GM10266 (cell line): Measurements from ENCODE around the gene JMJD7.

Experiments
- DNase-seq: peaks from one replicate; pipeline ENCODE4 v3.0.0; 2012; ENCODE audit errors: extremely low spot score
- TF ChIP-seq, protein P1 (sequence below): IDR thresholded peaks from 2 replicates; pipeline ENCODE4 v1.5.1; 2012; ENCODE audit warnings: mild to moderate bottlenecking, low read depth; ENCODE audit not compliant: control insufficient read depth, insufficient read depth; ENCODE audit errors: missing control alignments

JMJD7 gene

DNA sequence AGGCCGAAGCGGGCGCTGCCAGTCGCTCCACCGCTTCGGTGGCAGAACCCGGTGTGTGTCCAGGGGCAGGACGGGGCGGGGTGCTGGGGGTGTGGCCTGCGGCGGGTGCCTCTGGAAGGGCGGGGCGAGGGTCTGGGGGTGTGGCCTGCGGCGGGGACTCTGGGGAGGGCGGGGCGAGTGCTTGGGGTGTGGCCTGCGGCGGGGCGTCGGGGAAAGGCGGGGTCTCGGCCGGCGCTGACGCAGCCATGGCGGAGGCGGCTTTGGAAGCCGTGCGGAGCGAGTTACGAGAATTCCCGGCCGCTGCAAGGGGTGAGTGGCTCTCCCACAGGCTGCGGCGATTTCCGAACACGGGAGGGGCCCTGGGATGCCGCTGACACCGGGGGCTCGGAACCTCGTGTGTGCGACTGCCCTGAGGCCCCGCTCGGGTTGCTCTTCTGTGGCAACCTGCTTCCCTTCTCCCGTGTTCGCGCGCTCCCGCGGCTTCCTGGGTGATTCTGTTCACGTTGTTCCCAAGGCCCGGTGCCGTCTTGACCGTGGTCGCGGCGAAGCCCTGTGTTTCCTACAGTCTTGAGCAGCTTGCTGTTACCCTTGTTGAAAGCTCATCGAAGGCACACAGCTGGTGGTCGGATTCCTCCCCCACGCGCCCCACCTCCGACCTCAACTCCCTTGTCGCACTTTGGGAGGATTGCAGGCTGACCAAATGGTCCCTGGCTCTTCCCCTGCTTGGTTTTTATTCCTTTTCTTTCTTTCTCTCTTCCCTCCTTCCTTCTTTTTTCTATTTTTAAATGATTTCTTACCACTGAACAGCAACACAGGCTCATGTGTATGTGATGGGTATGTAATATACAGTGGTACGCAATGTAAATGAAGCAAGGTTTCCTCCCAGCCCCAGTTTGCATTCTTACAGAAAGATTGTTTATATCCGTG is at the start of gene JMJD7:
TSS of gene JMJD7 (plus strand) at position 213 of the 927 bp plus-strand sequence. CDS start at position 246, 33 bp downstream.
- TF ChIP-seq, protein P1, sequence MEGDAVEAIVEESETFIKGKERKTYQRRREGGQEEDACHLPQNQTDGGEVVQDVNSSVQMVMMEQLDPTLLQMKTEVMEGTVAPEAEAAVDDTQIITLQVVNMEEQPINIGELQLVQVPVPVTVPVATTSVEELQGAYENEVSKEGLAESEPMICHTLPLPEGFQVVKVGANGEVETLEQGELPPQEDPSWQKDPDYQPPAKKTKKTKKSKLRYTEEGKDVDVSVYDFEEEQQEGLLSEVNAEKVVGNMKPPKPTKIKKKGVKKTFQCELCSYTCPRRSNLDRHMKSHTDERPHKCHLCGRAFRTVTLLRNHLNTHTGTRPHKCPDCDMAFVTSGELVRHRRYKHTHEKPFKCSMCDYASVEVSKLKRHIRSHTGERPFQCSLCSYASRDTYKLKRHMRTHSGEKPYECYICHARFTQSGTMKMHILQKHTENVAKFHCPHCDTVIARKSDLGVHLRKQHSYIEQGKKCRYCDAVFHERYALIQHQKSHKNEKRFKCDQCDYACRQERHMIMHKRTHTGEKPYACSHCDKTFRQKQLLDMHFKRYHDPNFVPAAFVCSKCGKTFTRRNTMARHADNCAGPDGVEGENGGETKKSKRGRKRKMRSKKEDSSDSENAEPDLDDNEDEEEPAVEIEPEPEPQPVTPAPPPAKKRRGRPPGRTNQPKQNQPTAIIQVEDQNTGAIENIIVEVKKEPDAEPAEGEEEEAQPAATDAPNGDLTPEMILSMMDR, result no peak
- peak; percentile 99 for DNase-seq

DNA sequence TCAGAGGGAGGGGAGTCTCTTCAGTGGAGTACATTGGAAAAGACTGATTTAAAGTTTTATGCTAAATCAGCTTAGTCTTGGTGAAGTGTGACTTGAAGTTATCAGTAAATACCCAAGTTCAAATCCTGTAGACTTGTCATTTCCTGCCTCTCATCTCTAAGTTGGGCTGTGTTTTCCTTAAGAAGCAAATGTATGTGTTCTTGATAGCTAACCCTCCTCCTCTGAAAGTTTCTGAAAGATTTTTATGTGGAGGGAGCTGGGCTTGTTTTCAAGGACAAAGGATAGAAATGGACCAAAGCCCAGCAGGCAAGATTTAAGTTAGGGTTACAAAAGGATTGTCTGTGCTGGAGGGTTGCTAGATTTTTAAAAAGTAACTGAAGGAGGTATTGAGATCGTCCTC is 49.4 kb upstream of the JMJD7 start:
- no peak for DNase-seq
- TF ChIP-seq, protein P1, result no peak

DNA sequence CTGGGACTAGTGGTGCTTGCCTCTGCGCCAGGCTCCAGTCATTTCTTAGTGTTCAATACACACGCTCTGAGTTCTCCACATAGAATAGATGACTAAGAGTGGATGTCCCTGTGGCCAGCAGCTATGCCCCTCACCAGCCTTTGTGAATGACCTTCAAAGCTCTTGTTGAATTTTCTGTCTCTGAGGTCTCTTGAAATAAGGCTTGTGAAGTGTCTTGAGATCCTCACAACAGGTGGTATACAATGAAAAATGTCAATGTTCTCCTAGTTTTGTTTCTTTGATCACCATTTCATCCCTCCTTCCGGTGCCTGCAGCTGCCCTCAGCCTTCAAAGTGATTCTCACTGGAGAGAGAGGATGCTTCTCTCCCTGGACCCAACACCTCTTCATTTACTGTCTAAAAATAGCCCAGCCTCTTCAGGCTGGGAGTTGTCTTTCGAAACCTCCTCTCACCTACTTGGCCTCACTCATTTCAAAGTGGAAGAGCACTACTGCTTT is 48.2 kb upstream of the JMJD7 start:
- TF ChIP-seq, protein P1, result no peak
- DNase-seq, result no peak

DNA sequence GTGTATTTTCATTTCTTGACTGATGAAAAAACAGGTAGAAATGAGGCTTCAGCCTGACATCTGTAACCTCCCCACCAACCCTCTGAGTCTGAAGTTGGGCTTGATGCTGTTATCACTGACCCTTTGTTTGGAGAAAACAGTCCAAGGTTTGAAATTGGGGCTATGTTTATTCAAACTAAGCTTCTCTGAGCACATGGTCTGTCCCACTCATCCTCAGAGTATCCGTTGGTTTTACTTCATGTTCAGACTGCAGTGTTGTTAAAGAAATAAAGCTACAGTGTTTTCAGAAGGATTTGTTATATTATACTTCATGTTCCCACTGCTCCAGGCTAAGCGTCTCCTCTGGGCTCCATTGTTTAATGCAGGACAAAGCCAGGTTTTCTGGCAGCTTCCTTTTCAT is 47.6 kb upstream of the JMJD7 start:
- TF ChIP-seq, protein P1, result no peak
- no peak for DNase-seq

DNA sequence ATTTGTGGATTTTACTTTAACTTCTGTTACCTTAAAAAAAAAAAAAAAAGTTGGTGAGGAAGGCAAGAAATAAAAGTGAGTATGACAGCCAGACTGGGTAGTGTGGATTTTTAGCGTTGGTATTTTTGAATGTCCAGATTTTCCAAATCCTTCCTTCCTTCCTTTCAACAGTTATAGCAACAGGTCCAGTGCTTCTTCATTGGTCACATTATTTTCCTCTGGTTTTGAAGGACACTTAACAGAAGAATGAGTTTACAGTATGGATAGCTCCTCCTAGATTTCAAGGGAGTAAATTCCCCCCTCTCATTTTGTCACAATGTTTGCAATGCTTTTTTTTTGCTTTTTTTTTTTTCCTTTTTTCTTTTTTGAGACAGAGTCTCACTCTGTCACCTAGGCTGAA is 47.2 kb upstream of the JMJD7 start:
- TF ChIP-seq, protein P1, result no peak
- DNase-seq, result no peak

DNA sequence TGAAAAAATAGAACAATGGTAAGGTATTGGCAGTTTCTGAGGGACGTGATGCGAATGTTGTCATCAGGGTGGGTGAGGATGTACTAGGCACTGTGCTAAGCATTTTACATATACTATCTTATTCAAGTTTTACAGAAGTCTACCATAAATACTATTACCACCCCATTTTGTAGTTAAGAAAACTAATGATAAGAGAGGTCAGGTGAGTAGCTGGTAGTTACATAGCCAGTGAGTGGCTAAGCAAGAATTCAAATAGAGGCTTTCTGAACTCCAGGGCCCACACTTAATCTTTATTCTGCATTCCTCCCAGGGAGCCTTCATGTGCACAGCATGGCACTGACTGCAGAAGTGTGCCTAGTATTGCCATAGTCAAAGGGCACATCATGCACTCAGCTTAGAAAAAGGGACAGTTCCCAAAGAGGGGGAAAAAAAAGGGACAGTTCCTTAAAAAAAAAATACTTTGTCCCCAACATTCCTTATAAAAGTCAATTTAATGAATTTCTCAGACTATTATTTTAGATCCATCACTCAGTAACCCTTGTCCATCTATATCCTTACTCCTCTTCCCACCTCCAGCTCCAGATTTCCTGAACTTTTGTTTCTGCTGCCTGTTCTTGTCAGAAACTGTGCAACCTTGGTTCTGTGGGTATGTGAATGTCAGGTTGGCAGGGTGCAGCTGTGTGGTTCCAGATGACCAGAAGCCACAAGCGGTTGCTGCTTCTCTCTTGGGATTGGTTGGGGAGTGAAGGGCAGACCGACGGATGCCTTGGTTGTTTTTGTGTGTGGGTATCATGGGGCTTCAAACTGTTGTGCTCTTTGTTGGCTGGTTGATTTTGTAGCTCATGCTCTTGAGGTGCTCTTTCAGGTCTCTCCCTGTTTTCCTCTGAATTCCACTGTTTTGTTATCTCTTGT is 45.3 kb upstream of the JMJD7 start:
- DNase-seq, result no peak
- TF ChIP-seq, protein P1, result no peak

DNA sequence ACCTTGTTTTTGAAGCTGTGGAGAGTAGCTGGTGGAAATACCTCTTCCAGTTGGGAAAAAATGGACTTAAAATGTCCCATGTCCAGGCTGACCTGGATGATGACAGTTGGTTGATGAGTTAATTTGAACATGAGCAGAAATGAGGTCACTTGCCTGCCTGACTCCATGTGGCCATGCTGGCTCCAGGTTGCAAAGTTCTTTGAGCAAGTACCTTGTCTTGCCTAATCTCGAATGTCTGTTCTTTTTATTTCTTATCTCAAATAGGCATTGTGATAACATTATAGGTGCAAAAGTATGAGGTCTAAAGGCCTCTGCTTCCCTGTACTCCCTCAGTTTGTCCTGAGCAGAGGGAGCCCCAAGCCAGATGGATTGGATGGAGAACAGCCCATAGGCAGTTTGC is 44.6 kb upstream of the JMJD7 start:
- DNase-seq, result no peak
- TF ChIP-seq, protein P1, result no peak
